Measurements from ENCODE around the gene OBSCN.

DNA sequence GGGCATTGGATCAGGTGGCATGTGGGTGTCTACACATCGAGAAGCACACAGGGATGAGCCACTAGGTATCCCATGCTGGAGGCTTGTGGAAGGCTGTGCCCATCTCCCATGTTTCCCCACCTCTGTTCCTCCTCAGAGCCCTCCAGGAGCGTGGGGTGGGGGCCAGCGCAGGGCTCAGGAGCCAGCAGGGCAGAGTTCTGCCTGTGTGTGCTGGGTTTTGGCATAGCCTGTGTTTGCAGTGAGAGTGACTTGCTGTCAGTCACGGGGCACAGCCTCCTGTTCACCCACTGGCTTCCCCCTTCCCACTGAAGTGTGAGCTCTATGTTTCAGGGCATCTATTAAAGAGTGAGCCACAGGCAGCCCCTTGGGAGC lies 31.8 kb upstream of the OBSCN start:
- TF ChIP-seq TAF1 (IDR thresholded peaks at IDR 0.05; ENCODE audit: borderline replicate concordance, insufficient read depth, low read length) = no peak
- no peak for TF ChIP-seq POLR2AphosphoS5 (IDR thresholded peaks at IDR 0.05; ENCODE audit: low read depth, low read length)
